ENCODE measurements around the gene EPHA5.

DNA sequence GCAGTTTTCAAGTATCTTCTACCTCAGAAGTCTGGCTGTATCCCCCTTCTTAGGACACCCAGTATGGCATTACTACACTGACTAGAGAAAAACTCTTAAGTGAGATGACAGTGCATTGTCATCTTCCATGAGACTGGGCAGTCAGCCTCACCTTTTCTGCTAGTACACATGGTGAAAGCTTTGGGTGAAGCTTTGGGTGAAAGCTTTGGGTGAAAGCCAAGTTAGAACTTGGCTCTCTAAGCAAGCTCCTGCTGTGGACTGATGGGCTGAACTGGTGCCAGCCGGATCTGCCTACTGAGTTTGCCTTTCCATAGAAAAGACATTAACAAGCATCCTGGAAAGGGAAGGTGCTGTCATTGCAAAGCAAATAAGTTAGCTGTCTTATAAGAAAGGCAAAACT is 8.8 kb downstream of the EPHA5 start:
- TF ChIP-seq POLR2A (IDR thresholded peaks at IDR 0.05) = no peak
- TF ChIP-seq, protein P1, sequence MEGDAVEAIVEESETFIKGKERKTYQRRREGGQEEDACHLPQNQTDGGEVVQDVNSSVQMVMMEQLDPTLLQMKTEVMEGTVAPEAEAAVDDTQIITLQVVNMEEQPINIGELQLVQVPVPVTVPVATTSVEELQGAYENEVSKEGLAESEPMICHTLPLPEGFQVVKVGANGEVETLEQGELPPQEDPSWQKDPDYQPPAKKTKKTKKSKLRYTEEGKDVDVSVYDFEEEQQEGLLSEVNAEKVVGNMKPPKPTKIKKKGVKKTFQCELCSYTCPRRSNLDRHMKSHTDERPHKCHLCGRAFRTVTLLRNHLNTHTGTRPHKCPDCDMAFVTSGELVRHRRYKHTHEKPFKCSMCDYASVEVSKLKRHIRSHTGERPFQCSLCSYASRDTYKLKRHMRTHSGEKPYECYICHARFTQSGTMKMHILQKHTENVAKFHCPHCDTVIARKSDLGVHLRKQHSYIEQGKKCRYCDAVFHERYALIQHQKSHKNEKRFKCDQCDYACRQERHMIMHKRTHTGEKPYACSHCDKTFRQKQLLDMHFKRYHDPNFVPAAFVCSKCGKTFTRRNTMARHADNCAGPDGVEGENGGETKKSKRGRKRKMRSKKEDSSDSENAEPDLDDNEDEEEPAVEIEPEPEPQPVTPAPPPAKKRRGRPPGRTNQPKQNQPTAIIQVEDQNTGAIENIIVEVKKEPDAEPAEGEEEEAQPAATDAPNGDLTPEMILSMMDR (IDR thresholded peaks at IDR 0.05) = no peak

Measured in tibial nerve (tissue), 3 donors.